GM12875 (cell line): ENCODE measurements around the gene KRT16.

Experiments
- H3K4me3 ChIP-seq: one replicate; pipeline ENCODE4 v1.5.1; 2011; ENCODE audit warnings: low read depth, low read length, control low read depth
- CTCF ChIP-seq: IDR thresholded peaks from 2 replicates; pipeline ENCODE4 v1.5.1; 2011; ENCODE audit warnings: low read depth, mild to moderate bottlenecking, control low read depth, inconsistent platforms, low read length, moderate library complexity, borderline replicate concordance; ENCODE audit not compliant: insufficient read depth

Gene KRT16

DNA sequence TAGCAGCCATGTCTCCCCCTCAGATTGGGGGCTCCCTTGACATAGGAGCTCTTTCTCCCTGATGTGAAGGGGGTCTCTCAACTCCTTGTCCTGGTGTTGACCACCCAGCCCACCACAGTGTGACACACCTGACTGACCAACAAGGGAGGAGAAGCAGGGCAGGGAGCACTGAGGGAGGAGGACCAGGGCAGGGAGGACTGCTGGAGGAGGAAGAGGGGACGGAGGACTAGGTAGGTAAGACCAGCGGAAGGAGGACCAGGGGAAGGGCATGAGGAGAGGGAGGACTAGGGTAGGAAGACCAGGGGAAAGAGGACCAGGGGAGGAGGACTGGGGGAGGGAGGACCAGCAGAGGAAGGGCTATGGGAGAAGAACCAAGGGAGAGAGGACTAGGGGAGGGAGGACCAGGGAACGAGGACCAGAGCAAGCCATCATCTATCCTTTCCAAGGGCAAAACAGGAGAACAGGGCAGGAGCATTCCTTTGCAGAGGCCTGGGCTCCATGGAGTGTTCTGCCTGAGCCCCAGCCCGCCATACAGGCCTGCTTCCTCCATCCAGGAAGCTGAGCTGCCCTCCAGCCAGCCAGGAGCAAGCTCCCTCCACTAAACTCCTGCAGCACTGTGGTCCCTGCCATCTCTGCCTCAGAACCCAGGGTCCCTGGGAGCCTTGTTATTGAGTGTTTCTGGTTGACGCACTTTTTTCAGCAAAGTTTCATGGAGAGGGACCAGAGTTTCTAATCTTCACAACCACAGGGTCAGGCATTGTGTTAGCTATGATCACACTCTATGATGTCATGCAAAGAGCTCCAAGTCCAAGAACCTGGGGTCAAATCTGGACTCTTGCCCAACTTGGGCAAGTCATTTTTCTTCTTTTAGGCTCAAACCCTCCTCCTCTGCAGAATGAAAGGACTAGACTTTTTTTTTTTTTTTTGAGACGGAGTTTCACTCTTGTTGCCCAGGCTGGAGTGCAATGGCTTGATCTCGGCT lies 27.2 kb upstream of the KRT16 start:
- no peak for TF ChIP-seq CTCF

DNA sequence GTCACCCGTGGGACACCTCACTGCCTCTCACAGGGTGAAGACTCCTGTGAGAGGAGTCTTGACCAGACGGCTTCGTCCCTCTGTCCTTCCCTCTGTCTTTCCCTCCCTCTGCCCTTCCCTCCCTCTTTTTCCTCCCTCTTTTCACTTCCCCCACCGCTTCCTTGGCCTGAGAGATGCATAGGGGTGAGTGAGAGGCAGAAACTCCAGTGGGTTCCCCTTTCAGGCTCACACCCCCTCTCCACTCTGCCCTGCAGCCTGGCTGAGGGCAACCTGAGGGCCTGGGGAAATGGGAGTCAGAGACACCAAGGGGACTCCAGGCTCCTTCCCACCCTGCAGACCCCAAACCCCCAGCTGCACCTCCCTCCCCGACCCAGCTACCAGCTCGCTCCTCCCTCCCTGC lies 26.4 kb upstream of the KRT16 start:
- no peak for TF ChIP-seq CTCF
- no peak overlapping the region for H3K4me3 ChIP-seq

More for the DNA sequence above, 27.2 kb upstream of the KRT16 start:
- H3K4me3 ChIP-seq = no peak overlapping the region

- no peak for TF ChIP-seq CTCF
- H3K4me3 ChIP-seq = no peak overlapping the region
Observed at GRCh38 chr17:41638194-41638593, 25.6 kb upstream of the KRT16 start.

DNA sequence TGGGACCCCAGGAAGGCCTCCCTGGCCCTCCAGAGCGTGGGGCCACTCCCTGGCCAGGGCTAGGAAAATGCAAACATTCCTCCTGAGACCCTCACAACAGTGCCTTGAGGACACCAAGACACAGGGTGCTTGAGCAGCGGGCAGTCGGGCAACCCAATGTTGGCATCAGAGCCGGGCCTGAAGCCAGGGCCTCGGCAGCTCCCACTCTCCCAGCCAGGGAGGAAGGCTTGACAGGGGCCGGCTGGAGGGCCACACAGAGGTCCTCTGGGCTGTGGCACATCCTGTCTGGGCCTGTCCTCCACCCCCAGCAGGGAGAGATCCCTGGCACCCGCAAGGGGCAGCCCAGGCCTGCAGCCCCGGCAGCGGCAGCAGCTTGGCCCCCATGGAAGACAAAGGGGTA lies 24.1 kb upstream of the KRT16 start:
- TF ChIP-seq CTCF = no peak
- H3K4me3 ChIP-seq = no peak overlapping the region

- no peak overlapping the region for H3K4me3 ChIP-seq
- no peak for TF ChIP-seq CTCF
Observed at GRCh38 chr17:41635121-41636097, 22.8 kb upstream of the KRT16 start.

DNA sequence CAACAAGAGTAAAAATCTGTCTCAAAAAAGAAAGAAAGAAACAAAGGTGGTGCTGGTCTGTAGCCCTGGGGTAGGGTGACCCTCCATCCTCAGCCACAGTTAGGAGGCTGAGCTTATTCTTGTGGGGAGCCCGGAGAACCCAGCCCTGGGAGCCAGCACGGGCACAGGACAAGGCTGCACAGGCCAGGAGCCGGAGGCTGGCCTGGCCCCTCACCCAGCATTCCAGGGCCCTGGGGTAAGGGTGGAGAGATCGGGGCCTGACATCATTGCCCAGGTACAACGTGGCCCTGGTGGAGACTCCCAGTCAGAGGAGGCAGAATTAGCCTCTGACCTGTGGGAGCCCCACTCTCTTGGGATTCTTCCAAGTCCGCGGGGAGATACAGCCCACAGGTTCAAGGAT lies 22.1 kb upstream of the KRT16 start:
- no peak for TF ChIP-seq CTCF
- no peak overlapping the region for H3K4me3 ChIP-seq
